CD4-positive, alpha-beta T cell treated with Interleukin-6 for 4 hours (primary cell): ENCODE results near the gene GRID1.

Source experiments
- DNase-seq: peaks from one replicate; pipeline ENCODE4 v3.0.0-alpha.2; 2020; ENCODE audit warnings: mixed read lengths

GRID1 gene

GRCh38 chr10:86225103-86225782 lies 141.4 kb downstream of the GRID1 start:
- no peak for DNase-seq

- DNase-seq, result no peak
Observed at GRCh38 chr10:86224354-86225102, 142.1 kb downstream of the GRID1 start.

- no peak for DNase-seq
Observed at GRCh38 chr10:86223256-86223655, 143.3 kb downstream of the GRID1 start.

GRCh38 chr10:86222687-86223086 lies 143.9 kb downstream of the GRID1 start:
- no peak for DNase-seq

- DNase-seq, result no peak
Observed at GRCh38 chr10:86222336-86222650, 144.3 kb downstream of the GRID1 start.

GRCh38 chr10:86221442-86222335 lies 144.9 kb downstream of the GRID1 start:
- no peak for DNase-seq

- no peak for DNase-seq
Observed at GRCh38 chr10:86220626-86221025, 146.0 kb downstream of the GRID1 start.

GRCh38 chr10:86219271-86219670 lies 147.3 kb downstream of the GRID1 start:
- DNase-seq, result no peak

GRCh38 chr10:86218842-86219241 lies 147.8 kb downstream of the GRID1 start:
- no peak for DNase-seq

- no peak for DNase-seq
Observed at GRCh38 chr10:86218160-86218559, 148.4 kb downstream of the GRID1 start.

GRCh38 chr10:86217371-86218080 lies 149.1 kb downstream of the GRID1 start:
- DNase-seq, result no peak

GRCh38 chr10:86216886-86217285 lies 149.7 kb downstream of the GRID1 start:
- DNase-seq, result no peak

GRCh38 chr10:86215712-86216111 lies 150.9 kb downstream of the GRID1 start:
- DNase-seq, result no peak

GRCh38 chr10:86215046-86215445 lies 151.5 kb downstream of the GRID1 start:
- no peak for DNase-seq

- no peak for DNase-seq
Observed at GRCh38 chr10:86213148-86213547, 153.4 kb downstream of the GRID1 start.

- no peak for DNase-seq
Observed at GRCh38 chr10:86212391-86212700, 154.2 kb downstream of the GRID1 start.

- DNase-seq, result no peak
Observed at GRCh38 chr10:86211691-86212390, 154.8 kb downstream of the GRID1 start.

- DNase-seq, result no peak
Observed at GRCh38 chr10:86210416-86210815, 156.2 kb downstream of the GRID1 start.

GRCh38 chr10:86209726-86210125 lies 156.9 kb downstream of the GRID1 start:
- no peak for DNase-seq

GRCh38 chr10:86207226-86207625 lies 159.4 kb downstream of the GRID1 start:
- DNase-seq, result no peak

- DNase-seq, result no peak
Observed at GRCh38 chr10:86206240-86206579, 160.4 kb downstream of the GRID1 start.
